ENCODE results near the gene ERC2.

GRCh38 chr3:56406826-56407515 is 61.3 kb downstream of the ERC2 start:
- TF ChIP-seq EGR1 (IDR thresholded peaks at IDR 0.05; ENCODE audit: borderline replicate concordance, low read depth, low read length), result no peak
- no peak for TF ChIP-seq KDM5A (IDR thresholded peaks at IDR 0.05; ENCODE audit: low read length)
- TF ChIP-seq POLR2AphosphoS5 (IDR thresholded peaks at IDR 0.05; ENCODE audit: low read depth, low read length), result no peak
- no peak for TF ChIP-seq ATF2 (IDR thresholded peaks at IDR 0.05; ENCODE audit: low read length)
- no peak for TF ChIP-seq CTCF (IDR thresholded peaks at IDR 0.05; ENCODE audit: control extremely low read depth in 1 of 3, insufficient read depth in 1 of 3, low read depth in 1 of 3, low read length in 3 of 3)
- no peak for TF ChIP-seq TAF1 (IDR thresholded peaks at IDR 0.05; ENCODE audit: low read depth, low read length)
- no peak for TF ChIP-seq POLR2A (IDR thresholded peaks at IDR 0.05; ENCODE audit: control extremely low read depth in 1 of 2, low read depth in 2 of 2, low read length in 2 of 2)
- no peak for TF ChIP-seq CHD2 (IDR thresholded peaks at IDR 0.05; ENCODE audit: low read length)
- TF ChIP-seq RFX5 (IDR thresholded peaks at IDR 0.05; ENCODE audit: borderline replicate concordance, low read depth, low read length), result no peak
- no peak for TF ChIP-seq PHF8 (conservative IDR thresholded peaks at IDR 0.05; ENCODE audit: low read depth, low read length)
- no peak for TF ChIP-seq EZH2 (IDR thresholded peaks at IDR 0.05; ENCODE audit: low read depth, low read length, severe bottlenecking)
- no peak for TF ChIP-seq EP300 (IDR thresholded peaks at IDR 0.05; ENCODE audit: borderline replicate concordance in 1 of 2, low read depth in 2 of 2, low read length in 2 of 2)

Measured in H1 (cell line).